ENCODE measurements around the gene CDADC1.

GRCh38 chr13:49330546-49330864 is 82.8 kb downstream of the CDADC1 start:
- no peak for TF ChIP-seq POLR2AphosphoS5 (IDR thresholded peaks at IDR 0.05)
- TF ChIP-seq, protein P1, sequence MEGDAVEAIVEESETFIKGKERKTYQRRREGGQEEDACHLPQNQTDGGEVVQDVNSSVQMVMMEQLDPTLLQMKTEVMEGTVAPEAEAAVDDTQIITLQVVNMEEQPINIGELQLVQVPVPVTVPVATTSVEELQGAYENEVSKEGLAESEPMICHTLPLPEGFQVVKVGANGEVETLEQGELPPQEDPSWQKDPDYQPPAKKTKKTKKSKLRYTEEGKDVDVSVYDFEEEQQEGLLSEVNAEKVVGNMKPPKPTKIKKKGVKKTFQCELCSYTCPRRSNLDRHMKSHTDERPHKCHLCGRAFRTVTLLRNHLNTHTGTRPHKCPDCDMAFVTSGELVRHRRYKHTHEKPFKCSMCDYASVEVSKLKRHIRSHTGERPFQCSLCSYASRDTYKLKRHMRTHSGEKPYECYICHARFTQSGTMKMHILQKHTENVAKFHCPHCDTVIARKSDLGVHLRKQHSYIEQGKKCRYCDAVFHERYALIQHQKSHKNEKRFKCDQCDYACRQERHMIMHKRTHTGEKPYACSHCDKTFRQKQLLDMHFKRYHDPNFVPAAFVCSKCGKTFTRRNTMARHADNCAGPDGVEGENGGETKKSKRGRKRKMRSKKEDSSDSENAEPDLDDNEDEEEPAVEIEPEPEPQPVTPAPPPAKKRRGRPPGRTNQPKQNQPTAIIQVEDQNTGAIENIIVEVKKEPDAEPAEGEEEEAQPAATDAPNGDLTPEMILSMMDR (IDR thresholded peaks at IDR 0.05), result no peak
- no peak for TF ChIP-seq POLR2A (IDR thresholded peaks at IDR 0.05)
